DOHH2 (cell line): ENCODE data around the gene HSD17B3.
"Not testable (repeated sequence)": the region's sequence is repeated elsewhere in the genome, so short reads cannot be mapped to it uniquely, and the experiment has no call there.

Experiments
- EZH2phosphoT487 ChIP-seq: fragments of 200-600 bp; sonication (generic); IDR thresholded peaks from 2 replicates; pipeline ENCODE4 v1.6.1; 2017; ENCODE audit warnings: borderline replicate concordance, mild to moderate bottlenecking, antibody characterized with exemption, low read length, moderate library complexity, mixed read lengths
- TF ChIP-seq, protein P1 (sequence below): fragments of 200-600 bp; sonication (generic); IDR thresholded peaks from one replicate; pipeline ENCODE4 v1.5.1; 2014; ENCODE audit warnings: antibody characterized with exemption, mild to moderate bottlenecking, low read depth, low read length; ENCODE audit not compliant: poor library complexity, severe bottlenecking

DNA sequence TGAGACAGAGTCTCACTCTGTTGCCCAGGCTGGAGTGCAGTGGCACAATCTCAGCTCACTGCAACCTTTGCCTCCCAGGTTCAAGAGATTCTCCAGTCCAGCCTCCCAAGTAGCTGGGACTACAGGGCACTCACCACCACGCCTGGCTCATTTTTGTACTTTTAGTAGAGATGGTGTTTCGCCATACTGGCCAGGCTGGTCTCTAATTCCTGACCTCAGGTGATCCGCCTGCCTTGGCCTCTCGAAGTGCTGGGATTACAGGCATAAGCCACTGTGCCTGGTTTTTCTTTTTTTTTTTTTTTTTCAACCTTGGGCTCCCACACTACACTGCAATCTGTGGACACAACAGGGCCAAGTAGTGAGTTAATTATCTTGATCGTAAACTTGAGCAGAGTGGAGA, 20.8 kb upstream of the HSD17B3 start:
- TF ChIP-seq, protein P1, sequence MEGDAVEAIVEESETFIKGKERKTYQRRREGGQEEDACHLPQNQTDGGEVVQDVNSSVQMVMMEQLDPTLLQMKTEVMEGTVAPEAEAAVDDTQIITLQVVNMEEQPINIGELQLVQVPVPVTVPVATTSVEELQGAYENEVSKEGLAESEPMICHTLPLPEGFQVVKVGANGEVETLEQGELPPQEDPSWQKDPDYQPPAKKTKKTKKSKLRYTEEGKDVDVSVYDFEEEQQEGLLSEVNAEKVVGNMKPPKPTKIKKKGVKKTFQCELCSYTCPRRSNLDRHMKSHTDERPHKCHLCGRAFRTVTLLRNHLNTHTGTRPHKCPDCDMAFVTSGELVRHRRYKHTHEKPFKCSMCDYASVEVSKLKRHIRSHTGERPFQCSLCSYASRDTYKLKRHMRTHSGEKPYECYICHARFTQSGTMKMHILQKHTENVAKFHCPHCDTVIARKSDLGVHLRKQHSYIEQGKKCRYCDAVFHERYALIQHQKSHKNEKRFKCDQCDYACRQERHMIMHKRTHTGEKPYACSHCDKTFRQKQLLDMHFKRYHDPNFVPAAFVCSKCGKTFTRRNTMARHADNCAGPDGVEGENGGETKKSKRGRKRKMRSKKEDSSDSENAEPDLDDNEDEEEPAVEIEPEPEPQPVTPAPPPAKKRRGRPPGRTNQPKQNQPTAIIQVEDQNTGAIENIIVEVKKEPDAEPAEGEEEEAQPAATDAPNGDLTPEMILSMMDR: not testable (repeated sequence)
- not testable (repeated sequence) for TF ChIP-seq EZH2phosphoT487
